ENCODE measurements around the gene CNOT9. TPM values are rescaled to one million over a fixed set of nuclear protein-coding genes. Genes with fewer than 3 reads are reported as not detected.

The CNOT9 gene
- total RNA-seq, 3 donors from 2014 or later: 30.6 to 55.6 (median 44.9) TPM

DNA sequence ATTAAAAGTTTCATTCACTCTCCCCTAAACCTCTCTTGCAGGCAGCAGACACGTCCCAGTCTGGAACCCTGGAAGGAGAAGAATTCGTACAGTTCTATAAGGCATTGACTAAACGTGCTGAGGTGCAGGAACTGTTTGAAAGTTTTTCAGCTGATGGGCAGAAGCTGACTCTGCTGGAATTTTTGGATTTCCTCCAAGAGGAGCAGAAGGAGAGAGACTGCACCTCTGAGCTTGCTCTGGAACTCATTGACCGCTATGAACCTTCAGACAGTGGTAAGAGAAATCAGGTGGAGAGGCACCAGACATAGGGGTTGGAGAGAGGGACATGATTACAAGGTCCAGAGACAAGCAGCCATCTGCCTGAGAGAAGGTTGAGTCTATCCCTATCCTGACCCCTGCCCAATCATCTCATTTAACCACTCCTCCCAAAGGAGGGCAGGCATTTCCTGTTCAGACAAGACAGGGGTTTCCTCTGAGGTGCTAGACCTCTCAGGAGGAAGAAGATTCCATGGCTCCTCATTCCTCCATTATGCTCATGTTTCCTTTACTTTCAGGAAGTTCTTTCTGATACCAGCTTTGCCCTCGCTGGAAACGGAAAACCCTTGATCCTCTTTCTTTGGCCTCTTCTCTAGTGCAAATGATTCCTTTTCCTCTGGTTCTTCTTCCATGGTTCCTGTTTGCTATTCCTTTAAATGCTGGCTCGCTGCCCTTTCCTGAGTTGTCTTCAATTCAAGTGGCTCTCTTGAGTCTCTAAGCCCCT lies 54.1 kb downstream of the CNOT9 start:
- H3K36me3 ChIP-seq: no peaks in the 10 kb centered on the region
- H3K4me3 ChIP-seq: no peak overlapping the region
- H3K27me3 ChIP-seq: no peaks in the 10 kb centered on the region
- no peaks in the 10 kb centered on the region for H3K9me3 ChIP-seq
- H3K4me1 ChIP-seq: no peaks in the 10 kb centered on the region
- no peak overlapping the region for H3K27ac ChIP-seq
- no peak for DNase-seq (ENCODE audit: low spot score in 2 of 2)
- TF ChIP-seq POLR2AphosphoS5 (IDR thresholded peaks at IDR 0.05): no peak
- no peak for TF ChIP-seq POLR2A (IDR thresholded peaks at IDR 0.05)
- TF ChIP-seq, protein P1, sequence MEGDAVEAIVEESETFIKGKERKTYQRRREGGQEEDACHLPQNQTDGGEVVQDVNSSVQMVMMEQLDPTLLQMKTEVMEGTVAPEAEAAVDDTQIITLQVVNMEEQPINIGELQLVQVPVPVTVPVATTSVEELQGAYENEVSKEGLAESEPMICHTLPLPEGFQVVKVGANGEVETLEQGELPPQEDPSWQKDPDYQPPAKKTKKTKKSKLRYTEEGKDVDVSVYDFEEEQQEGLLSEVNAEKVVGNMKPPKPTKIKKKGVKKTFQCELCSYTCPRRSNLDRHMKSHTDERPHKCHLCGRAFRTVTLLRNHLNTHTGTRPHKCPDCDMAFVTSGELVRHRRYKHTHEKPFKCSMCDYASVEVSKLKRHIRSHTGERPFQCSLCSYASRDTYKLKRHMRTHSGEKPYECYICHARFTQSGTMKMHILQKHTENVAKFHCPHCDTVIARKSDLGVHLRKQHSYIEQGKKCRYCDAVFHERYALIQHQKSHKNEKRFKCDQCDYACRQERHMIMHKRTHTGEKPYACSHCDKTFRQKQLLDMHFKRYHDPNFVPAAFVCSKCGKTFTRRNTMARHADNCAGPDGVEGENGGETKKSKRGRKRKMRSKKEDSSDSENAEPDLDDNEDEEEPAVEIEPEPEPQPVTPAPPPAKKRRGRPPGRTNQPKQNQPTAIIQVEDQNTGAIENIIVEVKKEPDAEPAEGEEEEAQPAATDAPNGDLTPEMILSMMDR (IDR thresholded peaks at IDR 0.05): no peak
- intact Hi-C loops (cut with DNase I; ENCODE audit: low total_unique reads): no loop called here

DNA sequence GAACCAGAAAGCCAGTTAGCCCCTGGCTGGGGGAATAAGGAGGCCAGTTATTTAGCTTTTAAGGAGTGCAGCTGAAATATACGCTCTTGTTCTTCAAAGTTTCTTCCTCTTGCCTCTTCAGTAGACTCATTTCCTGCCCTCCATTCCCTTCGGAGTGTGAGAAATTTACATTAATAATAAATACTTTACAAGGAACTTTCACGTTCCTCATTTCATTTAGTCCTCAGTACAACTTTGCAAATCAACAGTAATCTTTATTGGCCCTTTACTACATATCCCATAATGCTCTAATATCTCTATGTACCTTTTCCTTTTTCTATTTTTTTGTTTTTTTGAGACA lies 54.7 kb downstream of the CNOT9 start:
- Histone ChIP-seq H3K27me3 (no peaks in the 10 kb centered on the region), H3K4me3 (no peak overlapping the region), H3K4me1 (no peaks in the 10 kb centered on the region), H3K36me3 (no peaks in the 10 kb centered on the region), H3K27ac (no peak overlapping the region), H3K9me3 (no peaks in the 10 kb centered on the region)
- TF ChIP-seq, protein P1 (IDR thresholded peaks at IDR 0.05): no peak
- TF ChIP-seq POLR2A (IDR thresholded peaks at IDR 0.05) (no peak), POLR2AphosphoS5 (IDR thresholded peaks at IDR 0.05) (no peak)
- no peak for DNase-seq (ENCODE audit: low spot score in 2 of 2)
- intact Hi-C loops (cut with DNase I; ENCODE audit: low total_unique reads): no loop called here

DNA sequence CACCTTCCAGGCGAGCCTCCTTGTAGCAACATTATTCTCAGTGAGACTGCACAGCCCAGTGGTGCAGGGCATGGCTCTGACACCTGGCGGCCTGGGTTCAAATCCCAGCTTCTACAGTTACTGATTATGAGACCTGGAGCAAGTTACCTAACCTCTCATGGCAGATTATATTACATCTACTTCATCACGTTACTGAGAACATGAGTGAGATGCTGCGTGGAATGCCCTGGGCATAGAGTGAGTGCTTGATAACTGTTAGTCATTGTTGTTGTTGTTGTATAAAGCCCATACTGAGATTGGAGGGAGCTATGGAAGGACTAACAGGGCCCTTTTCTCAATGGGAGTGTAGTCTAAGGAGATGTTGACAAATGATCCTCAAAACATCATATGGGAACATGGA lies 57.7 kb downstream of the CNOT9 start:
- no peaks in the 10 kb centered on the region for H3K36me3 ChIP-seq
- H3K4me3 ChIP-seq: no peak overlapping the region
- H3K4me1 ChIP-seq: no peaks in the 10 kb centered on the region
- DNase-seq (ENCODE audit: low spot score in 2 of 2): no peak
- H3K27ac ChIP-seq: no peak overlapping the region
- no peaks in the 10 kb centered on the region for H3K9me3 ChIP-seq
- H3K27me3 ChIP-seq: no peaks in the 10 kb centered on the region
- no peak for TF ChIP-seq POLR2AphosphoS5 (IDR thresholded peaks at IDR 0.05)
- no peak for TF ChIP-seq POLR2A (IDR thresholded peaks at IDR 0.05)
- TF ChIP-seq, protein P1 (IDR thresholded peaks at IDR 0.05): no peak
- intact Hi-C loops (cut with DNase I; ENCODE audit: low total_unique reads): no loop called here

- Histone ChIP-seq H3K27ac (no peak overlapping the region), H3K27me3 (no peaks in the 10 kb centered on the region), H3K4me3 (no peak overlapping the region), H3K36me3 (no peaks in the 10 kb centered on the region), H3K4me1 (no peaks in the 10 kb centered on the region), H3K9me3 (no peaks in the 10 kb centered on the region)
- intact Hi-C loops (cut with DNase I; ENCODE audit: low total_unique reads): no loop called here
- DNase-seq (ENCODE audit: low spot score in 2 of 2): no peak
- TF ChIP-seq POLR2A (IDR thresholded peaks at IDR 0.05): no peak
- TF ChIP-seq POLR2AphosphoS5 (IDR thresholded peaks at IDR 0.05): no peak
- TF ChIP-seq, protein P1 (IDR thresholded peaks at IDR 0.05): no peak
These were observed 59.3 kb downstream of the CNOT9 start for GRCh38 chr2:218627939-218628338.

DNA sequence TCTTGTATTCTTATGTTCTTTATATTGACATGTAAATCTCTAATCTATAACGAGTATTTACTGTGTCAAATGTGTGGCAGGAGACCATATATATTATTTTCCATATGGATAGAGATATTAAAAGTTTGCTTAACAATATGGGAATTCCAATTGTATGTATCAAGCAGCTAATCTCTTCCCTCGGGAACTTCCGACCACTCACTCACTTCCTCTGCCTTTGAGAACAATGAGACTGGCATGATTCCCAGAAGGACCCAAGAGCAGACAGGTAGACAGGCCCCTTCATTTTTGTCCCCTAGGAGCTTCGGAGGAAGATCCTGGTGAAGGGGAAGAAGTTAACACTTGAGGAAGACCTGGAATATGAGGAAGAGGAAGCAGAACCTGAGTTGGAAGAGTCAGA lies 63.2 kb downstream of the CNOT9 start:
- no peaks in the 10 kb centered on the region for H3K27me3 ChIP-seq
- H3K4me1 ChIP-seq: no peaks in the 10 kb centered on the region
- no peaks in the 10 kb centered on the region for H3K9me3 ChIP-seq
- TF ChIP-seq, protein P1 (IDR thresholded peaks at IDR 0.05): no peak
- TF ChIP-seq POLR2A (IDR thresholded peaks at IDR 0.05): no peak
- TF ChIP-seq POLR2AphosphoS5 (IDR thresholded peaks at IDR 0.05): no peak
- H3K36me3 ChIP-seq: peaks cover 2% of the 10 kb centered on the region
- DNase-seq (ENCODE audit: low spot score in 2 of 2): no peak
- H3K4me3 ChIP-seq: no peak overlapping the region
- intact Hi-C loops (cut with DNase I; ENCODE audit: low total_unique reads): no loop called here
- H3K27ac ChIP-seq: no peak overlapping the region

All from breast epithelium (tissue), 4 donors.